Peyer's patch (tissue), 4 donors: ENCODE data around the gene SMG9.

Experiments used
- CTCF ChIP-seq, 6 experiments: fragments of 450-650 bp in 4 of 6; fragments of 200-600 bp in 2 of 6; sonication (generic) in 1 of 6; IDR thresholded peaks; one replicate each; pipeline ENCODE4 v1.5.1; 2017 to 2019; ENCODE audit warnings: antibody characterized with exemption in 6 of 6, mild to moderate bottlenecking in 3 of 6, moderate library complexity in 1 of 6
- POLR2A ChIP-seq, 2 donors: fragments of 450-650 bp; IDR thresholded peaks; one replicate each; pipeline ENCODE4 v1.5.1; 2017; ENCODE audit warnings: antibody characterized with exemption in 2 of 2, mild to moderate bottlenecking in 2 of 2, moderate library complexity in 2 of 2

DNA sequence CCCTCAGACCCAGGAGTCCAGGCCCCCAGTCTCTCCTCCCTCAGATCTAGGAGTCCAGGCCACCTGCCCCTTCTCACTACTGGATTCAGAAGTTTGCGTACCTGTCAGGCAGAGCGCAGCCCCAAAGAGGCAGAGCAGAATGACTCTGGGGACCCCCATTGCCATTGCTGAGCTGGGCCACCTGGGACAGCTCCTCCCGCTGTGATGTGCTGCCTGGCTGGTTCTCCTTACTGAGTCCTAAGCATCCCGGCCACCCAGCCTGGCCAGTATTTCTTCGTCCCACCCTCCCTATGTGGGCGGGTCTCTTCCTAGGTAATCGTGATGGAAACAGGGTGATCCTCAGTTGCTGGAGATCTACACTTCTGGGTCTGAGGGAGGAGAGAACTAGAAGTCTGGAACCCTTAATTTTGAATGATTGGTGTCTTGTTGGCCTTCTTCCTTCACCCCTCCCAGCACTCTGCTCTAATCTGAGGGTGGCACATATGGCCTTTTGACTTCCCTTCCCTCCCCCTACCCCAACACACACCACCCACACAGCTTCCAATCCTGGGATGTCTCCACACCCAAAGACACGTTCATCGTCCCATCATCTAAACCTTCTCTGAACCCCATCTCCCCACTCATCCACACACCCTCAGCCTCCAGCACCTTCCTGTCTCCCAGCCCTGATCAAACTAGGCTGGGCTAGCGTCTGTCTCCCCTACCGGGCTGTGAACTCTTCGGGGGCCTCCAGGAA lies 47.6 kb upstream of the SMG9 start, which contains the start of gene LYPD5:
- TF ChIP-seq CTCF (IDR thresholded peaks at IDR 0.05) (no peak), POLR2A (IDR thresholded peaks at IDR 0.05) (no peak)
